HG02938 (cell line): ENCODE measurements around the gene COL20A1.

Experiments
- ATAC-seq: cut with Tn5 transposase; IDR thresholded peaks from one replicate; pipeline ENCODE4 v1.9.1; 2021; ENCODE audit warnings: mild to moderate bottlenecking, moderate library complexity; ENCODE audit not compliant: unreplicated experiment

The COL20A1 gene

DNA sequence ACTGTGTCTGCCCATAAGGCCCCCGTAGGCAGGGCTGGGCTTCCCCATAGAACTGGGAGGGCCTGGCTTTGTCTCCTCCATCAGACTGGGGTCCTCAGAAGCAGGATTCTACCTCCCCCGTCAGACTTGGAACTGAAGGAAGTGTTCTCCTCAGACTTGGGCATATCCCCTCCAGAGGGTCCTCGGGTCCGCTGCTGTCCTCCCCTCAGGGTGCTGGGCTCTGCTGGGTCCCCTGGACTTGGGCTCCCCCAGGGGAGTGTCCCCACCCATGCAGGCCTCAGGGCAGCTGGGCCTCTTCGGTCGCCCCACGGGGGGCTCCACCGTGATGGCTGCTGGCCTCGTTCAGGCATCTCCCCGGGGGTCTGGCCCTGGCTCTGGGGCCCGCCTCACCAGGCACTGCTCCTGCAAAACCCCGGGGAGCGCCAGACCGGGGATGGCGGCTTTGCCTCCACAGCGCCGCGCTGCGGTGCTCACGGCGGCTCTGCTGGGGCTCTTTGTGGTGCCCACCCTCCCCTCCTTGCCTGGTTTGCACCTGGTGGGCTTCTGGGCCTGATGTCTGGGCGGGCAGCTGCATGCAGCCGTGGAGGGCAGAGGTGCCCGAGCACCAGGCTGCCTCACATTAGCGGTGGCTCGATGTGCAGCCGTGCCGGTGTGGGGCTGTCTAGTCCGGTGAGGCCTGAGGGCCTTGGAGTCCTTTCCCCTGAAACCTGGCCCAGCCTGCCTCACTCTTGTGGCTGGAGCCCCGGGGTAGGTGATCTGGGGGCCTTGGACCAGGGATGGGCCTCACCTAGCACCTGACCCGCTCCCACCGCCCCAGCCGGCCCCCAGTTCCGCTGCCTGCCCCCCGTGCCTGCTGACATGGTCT, 13.9 kb downstream of the COL20A1 start:
- ATAC-seq, result no peak

DNA sequence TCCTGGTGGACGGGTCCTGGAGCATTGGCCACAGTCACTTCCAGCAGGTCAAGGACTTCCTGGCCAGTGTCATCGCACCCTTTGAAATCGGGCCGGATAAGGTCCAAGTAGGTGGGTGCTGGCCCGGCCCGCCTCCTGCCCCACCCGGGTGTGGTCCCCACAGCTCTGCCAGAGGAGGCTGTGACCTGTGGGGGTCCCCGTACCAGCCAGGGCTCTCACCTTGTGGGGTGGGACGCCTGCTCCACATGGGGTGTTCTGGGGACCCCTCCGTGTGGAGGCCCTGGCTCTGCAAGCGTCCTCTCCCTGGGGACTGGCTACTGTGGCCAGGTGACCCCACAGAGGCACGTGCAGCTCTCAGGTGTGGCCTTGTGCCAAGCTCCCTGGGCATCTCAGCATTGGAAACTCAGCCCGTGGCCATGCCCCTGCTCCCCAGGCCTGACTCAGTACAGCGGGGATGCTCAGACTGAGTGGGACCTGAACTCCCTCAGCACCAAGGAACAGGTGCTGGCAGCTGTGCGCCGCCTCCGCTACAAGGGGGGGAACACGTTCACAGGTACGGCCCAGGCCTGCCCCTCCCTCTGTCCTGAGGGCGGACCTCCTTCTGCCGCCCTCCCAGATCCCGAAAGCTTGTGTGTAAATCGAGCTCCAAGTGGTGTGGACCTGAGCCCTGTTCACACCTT, 14.7 kb downstream of the COL20A1 start:
- no peak for ATAC-seq

DNA sequence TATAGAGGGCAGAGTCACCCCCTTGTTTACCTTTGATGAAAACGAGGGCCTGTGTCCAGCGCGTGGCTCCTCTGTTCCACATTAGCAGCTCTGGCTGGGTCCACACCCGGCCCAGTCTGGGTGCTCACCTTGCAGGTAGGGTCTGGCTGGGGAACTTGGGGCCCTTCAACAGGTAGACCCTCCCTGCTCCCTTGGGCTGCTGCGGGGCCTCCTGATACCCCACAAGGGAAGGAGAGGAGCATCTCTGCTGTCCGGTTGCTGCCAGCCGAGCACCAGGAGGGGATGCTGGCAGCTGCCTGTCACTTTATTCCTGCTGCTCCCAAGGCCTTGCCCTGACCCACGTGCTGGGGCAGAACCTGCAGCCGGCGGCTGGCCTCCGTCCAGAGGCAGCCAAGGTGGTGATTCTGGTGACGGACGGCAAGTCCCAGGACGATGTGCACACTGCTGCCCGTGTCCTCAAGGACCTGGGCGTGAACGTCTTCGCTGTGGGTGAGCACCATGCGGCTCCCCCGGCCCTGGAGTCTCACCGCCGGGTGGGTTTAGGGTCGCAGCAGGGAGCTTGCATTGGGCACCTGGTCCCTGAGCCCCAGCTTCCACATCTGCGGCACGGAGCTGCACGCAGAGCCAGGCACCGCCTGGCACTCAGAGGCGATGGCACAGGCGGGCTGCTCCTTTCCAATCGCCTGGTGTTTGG, 15.4 kb downstream of the COL20A1 start:
- ATAC-seq, result no peak

DNA sequence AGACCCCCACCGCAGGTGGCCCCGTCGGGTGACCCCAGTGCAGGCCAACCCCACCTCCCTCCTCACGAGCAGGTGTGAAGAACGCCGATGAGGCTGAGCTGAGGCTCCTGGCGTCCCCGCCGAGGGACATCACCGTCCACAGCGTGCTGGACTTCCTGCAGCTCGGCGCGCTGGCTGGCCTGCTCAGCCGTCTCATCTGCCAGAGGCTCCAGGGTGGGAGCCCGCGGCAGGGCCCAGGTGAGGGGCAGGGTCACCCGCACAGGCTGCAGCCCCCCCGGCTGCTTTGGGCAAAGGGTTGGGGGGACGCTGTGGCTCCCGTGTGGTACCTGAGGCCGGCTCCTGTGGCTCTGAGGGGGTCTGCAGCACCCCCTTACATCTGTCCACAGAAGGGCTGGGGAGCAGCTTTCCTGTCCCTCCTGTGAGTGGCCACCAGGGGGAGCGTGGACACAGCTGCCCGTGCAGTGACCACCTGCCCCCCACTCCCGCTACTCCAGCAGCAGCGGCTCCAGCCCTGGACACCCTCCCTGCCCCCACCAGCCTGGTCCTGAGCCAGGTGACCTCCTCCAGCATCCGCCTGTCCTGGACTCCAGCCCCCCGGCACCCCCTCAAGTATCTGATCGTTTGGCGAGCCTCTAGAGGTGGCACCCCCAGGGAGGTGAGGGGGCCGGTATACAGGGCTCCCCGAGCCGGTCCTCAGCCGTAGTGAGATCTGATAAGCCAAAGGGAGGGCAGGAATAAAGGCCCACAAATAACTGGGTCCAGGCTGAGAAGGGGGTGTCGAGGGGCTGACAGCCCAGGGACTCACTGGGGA, 16.5 kb downstream of the COL20A1 start:
- ATAC-seq, result no peak

DNA sequence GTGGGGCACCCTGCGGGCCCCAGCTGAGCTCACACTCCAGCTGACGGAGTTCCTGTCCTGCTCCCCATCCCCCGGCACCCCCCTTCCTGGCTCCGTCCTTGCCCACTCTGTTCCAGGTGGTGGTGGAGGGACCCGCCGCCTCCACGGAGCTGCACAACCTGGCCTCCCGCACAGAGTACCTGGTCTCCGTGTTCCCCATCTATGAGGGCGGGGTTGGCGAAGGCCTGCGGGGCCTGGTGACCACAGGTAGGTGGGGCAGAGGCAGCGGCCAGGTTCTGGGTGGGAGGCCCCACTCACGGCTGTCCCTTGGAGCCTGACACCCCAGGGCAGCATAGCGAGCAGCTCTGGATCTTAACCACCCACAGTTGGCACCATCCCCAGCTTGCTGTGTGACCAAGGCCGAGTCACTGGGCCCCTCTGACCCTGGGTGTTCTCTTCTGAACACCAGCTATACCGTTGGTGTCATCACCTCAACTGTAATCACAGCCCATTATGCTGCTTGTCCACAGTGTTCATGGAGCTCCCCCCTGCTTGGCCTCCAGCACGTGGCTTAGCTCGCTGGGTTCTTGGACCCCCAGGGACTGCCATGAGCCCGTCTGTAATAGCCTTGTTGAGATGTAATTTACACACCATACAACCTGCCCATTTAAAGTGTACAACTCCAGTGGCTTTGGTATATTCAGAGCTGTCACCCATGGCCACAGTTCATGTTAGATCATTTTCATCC, 17.4 kb downstream of the COL20A1 start:
- ATAC-seq, result no peak

DNA sequence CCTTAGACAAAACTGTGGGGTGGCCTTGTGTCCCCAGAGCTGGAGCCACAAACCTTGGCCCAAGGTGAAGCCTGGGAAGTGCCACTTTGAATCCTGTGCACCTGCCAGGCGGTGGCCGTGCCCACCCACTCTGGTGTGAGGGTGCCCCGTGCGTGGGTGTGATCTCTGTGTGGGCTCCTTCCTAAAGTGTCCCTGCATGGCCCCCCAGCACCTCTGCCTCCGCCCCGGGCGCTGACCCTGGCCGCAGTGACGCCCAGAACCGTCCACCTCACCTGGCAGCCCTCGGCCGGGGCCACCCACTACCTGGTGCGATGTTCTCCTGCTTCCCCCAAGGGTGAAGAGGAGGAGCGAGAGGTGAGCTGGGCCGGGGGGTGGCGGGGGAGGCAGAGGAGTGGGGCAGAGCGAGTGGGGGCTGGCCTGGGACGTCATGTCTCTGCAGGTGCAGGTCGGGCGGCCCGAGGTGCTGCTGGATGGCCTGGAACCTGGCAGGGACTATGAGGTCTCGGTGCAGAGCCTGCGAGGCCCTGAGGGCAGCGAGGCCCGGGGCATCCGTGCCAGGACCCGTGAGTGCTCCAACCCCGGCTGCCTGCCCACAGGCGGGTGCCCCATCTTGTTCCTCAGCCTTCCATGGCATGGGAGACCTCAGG, 18.3 kb downstream of the COL20A1 start:
- no peak for ATAC-seq

DNA sequence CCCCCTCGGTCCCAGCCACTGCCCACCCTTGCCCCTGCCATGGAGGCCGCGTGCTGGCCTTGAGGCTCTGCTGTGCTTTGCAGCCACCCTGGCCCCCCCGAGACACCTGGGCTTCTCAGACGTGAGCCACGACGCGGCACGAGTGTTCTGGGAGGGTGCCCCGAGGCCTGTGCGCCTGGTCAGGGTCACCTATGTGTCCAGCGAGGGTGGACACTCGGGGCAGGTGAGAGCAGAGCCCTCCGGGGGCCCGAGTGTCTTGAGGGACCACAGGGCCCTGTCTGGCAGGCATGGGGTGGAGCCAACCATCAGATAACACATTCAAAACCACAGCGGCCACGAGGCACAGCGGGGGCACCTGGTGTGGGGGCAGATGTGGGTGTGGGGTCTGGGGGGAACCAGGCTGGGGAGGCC, 18.9 kb downstream of the COL20A1 start:
- ATAC-seq, result no peak

DNA sequence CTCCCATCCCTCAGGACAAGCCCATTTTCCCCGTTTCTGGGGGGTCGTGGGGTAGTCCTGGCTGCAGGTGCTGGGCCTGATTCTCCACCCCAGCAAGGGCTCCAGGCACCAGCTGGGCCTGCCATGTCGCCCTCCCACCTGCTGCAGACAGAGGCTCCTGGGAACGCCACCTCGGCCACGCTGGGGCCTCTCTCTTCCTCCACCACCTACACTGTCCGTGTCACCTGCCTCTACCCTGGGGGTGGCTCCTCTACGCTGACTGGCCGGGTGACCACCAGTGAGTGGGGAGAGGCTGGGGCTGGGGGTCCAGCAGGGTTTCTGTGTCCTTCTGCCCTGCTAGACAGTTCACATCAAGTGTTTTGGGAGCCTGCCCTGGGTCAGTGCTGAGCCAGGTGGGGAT, 19.3 kb downstream of the COL20A1 start:
- no peak for ATAC-seq

DNA sequence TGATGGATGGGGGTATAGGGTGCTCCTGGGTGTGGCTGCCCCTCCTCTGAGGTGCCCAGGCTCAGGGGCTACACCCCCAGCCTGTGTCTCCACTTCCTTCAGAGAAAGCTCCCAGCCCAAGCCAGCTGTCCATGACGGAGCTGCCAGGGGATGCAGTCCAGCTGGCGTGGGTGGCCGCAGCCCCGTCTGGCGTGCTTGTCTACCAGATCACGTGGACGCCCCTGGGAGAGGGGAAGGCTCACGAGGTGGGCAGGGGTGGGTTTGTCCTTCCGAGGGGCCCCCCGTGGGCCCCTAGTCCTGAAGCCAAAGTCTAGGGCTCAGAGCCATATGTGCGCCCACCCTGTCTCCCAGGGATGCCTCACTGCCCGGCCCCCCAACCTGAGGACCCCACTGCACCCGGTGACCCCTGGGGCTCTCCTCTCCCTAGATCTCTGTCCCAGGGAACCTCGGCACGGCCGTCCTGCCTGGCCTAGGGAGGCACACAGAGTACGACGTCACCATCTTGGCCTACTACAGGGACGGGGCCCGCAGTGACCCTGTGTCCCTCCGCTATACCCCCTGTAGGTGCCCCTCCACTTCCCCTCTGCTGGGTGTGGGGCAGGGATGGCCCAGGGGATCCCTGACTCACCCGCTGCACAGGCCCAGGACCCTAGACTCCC, 19.8 kb downstream of the COL20A1 start:
- no peak for ATAC-seq

DNA sequence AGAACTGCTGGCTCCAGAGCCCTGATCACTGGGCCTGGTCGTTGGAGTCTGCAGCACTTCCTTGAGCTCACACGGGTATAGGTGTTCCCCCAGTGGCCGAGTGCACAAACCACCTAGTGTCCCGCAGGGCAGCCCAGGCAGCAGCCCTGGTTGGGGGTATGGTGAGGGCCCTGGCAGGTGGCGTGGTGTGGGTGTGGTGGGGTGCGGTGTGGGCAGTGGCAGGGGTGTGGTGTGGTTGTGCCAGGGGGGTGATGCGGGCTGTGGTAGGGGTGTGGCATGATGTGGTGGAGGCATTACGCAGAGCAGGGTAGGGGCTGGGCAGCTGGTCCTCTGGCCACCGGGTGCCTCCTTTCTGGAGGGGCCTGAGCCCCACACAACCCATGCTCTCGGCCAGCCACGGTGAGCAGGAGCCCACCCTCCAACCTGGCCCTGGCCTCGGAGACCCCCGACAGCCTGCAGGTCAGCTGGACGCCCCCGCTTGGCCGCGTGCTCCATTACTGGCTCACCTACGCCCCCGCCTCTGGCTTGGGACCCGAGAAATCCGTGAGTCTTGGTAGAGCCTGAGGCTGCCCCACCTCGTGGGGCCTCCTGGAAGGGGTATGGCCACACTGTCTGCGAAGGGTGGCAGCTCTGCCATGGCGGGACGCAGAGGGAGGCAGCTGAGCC, 20.5 kb downstream of the COL20A1 start:
- no peak for ATAC-seq

DNA sequence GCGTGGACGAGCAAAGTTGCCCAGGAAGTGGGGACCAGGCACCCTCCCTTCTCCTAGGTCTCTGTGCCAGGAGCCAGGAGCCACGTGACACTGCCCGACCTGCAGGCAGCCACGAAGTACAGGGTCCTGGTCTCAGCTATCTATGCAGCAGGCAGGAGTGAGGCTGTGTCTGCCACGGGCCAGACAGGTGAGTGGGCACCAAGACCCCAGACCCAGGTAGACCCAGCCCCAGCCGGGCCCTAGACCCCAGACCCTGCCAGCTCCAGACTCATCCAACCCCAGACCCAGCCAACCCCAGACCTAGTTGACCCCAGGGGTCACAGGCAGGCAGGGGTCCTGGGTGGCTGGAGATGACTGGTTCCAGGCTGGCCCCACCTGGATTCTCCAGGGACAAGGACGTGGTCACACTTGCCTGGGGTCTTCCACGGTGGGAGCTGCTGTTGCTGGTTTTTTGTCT, 21.1 kb downstream of the COL20A1 start:
- no peak for ATAC-seq

DNA sequence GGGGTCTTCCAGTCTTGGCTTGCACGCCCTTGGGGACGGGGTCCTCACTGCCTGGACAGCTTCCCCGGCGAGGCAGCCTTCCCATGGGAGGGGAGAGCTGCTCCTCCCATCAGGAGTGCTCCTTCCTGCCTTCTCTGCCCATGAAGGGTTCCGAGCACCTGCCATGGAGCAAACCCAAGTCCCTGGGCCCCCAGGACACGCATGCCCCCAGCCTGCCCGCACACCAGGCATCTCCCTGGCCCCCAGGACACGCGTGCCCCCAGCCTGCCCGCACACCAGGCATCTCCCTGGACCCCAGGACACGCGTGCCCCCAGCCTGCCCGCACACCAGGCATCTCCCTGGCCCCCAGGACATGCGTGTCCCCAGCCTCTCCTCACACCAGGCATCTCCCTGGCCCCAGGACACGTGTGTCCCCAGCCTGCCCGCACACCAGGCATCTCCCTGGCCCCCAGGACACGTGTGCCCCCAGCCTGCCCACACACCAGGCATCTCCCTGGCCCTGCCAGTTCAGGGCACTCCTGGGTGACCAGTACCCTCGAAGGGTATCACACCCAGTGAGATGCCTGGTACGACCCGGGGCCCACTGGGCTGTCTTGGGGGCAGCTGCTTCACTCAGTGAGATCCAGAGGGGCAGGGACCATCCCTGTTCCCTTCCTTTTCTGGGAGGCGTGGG, 21.7 kb downstream of the COL20A1 start:
- ATAC-seq, result no peak

DNA sequence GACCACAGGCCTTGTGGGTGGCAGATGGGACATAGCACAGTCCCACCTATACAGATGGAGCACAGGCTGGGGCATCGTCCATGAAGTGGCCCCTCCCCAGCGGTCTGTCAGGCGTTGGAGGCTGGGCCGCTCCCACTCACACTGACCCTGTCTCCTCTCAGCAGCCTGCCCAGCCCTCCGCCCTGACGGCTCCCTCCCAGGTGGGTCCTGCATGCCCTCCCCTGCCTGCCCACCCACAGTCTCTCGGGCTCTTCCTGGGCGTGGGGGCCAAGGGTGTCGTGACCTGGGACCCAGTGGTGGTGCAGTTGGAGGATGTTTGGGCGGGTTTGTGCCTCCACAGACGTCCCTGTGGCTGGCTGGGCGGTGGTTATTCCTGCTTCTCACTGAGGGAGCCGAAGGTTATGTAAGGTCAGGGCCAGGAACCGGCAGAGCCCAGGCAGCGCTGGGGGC, 22.3 kb downstream of the COL20A1 start:
- no peak for ATAC-seq

DNA sequence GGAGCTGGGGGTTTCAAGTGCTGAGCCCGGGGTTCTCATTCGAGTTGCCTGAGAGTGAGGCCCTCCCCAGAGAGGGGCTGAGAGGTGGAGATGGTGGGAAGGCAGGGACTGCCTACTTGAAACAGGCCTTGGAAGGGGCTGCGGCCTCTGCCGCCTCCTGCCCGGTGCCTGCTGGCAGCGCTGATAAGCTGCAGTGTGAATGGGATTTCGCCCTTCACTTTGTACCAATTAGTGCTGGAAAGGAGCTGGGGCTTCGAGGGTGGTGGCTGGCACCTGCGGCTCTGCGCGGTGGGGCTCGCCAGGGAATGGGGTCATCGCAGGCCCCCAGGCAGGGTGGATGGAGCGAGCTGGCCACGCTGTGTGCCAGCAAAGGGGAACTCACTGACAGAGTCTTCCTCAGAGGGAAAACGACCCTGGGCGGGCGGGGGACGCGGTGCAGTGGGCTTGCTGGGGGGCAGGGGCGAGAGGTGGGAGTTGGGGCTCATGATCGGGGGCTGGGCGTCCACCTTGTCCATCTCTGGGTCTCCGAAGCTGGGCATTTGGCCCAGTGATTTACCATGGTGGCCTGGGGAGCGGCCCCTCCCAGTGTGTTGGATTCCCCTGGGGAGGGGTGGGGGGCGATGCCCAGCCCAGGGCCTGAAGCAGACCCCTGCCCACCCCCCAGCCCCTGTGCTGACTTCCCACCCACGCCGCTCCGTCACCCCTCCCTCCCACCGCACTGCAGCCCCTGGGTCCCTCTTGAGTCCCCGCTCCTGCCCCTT, 22.9 kb downstream of the COL20A1 start:
- no peak for ATAC-seq

DNA sequence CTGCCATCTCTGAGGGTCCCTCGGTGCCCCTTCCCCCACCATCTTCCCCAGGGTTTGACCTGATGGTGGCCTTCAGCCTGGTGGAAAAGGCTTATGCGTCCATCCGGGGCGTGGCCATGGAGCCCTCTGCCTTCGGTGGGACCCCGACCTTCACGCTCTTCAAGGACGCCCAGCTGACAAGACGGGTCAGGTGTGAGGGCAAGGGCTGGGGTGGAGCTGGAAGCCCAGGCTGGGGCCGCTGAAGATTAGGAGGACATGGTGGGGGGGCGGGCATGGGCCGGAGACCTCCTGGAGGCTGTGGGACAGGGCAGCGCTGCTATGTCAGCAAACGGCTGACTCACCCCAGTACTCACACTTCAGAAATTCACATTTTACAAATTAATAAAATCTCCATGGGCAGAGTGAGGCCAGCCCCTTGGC, 23.5 kb downstream of the COL20A1 start:
- ATAC-seq, result no peak

DNA sequence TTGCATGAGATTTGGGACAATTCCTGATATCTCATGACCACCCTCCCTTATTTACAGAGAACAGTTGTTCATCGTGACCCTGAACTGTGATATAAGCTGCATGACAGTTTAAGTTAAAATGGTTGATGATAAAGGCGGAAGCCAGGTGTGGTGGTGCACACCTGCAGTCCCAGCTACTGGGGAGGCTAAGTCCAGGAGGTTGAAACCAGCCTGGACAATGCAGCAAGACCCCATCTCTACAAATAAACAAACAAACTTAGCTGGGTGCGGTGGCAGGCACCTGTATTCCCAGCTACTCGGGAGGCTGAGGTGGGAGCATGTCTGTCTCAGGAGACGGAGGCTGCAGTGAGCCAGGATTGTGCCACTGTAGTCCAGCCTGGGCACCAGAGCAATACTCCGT, 24.1 kb downstream of the COL20A1 start:
- ATAC-seq, result no peak

DNA sequence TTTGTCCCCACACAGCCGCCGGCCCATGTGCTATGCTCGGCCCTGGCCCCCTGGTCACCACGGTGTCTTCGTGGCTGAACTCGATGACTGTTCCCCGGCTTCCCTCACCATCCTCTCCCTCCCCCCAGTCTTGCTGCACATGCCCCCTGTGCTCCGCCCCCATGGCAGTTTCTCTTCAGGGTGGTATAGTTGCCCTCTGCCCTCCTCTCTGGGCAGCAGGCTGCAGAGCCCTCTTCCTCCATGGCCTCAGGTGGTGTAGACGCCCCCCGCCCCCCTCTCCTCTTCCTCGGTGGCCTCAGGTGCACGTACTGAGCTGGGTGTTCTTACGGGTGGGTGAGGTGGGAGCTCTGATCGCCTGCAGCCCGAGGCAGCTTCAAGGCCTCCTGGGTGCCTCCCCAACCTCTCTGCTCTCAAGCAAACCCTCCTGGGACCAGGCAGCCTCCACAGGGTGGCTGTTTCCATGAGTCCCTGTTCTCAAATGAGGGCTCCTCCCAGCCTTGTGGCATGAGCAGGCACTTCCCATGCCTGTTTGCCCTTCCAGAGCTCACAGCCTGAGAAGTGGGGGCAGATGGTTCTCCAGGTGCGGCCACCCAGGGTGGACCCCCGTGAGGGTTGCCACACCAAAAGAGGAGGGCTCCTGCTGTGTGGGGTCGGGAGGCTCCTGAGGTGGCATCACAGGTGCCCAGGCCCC, 24.8 kb downstream of the COL20A1 start:
- no peak for ATAC-seq
